ENCODE data around the gene DHPS. TPM values are rescaled to one million over a fixed set of nuclear protein-coding genes. Genes with fewer than 3 reads are reported as not detected.

Gene DHPS
- total RNA-seq, 2 experiments from 2014 or later = 101 to 112 TPM

- no peaks in the 10 kb centered on the region for H3K27me3 Mint-ChIP-seq
- H3K36me3 Mint-ChIP-seq (ENCODE audit: low read depth) = peaks cover 49% of the 10 kb centered on the region
- peak overlapping the region; percentile 83 for H3K27ac Mint-ChIP-seq
- peak overlapping the region; percentile 86 for H3K4me3 Mint-ChIP-seq
- DNase-seq (peak; percentile 80), ATAC-seq (peak; percentile 51)
- no peaks in the 10 kb centered on the region for H3K9me3 Mint-ChIP-seq (ENCODE audit: low read depth)
- ChIA-PET POLR2A (interaction anchor here (0.6 to 0.7 kb wide), 2 partner anchors 63 to 101 kb away, joined by 3 read pairs; no protein-coding TSS in a partner anchor), CTCF (interaction anchor here (1.2 to 1.9 kb wide), 2 partner anchors 11 to 25 kb away, joined by 7 read pairs; no protein-coding TSS in a partner anchor)
- intact Hi-C loops (cut with DNase I, micrococcal nuclease) = loop anchor here in 1 of 2 experiments (5.0 kb wide), 1 partner anchor 743 kb away; no protein-coding TSS in a partner anchor
- H3K4me1 Mint-ChIP-seq = peaks cover 37% of the 10 kb centered on the region
Observed at GRCh38 chr19:12665281-12665573, 16.5 kb downstream of the DHPS start.

GRCh38 chr19:12664406-12665280 lies 17.0 kb downstream of the DHPS start:
- H3K4me3 Mint-ChIP-seq = peak overlapping the region; percentile 86
- H3K27ac Mint-ChIP-seq = peak overlapping the region; percentile 83
- intact Hi-C loops (cut with DNase I, micrococcal nuclease) = loop anchor here in 1 of 2 experiments (5.0 kb wide), 1 partner anchor 742 kb away; no protein-coding TSS in a partner anchor
- ChIA-PET CTCF (interaction anchor here (0.7 to 1.9 kb wide), 2 partner anchors 12 to 199 kb away, joined by 5 to 7 read pairs; no protein-coding TSS in a partner anchor), POLR2A (interaction anchor here (0.7 kb wide), 1 partner anchor 102 kb away, joined by 3 read pairs; no protein-coding TSS in a partner anchor)
- peaks cover 35% of the 10 kb centered on the region for H3K4me1 Mint-ChIP-seq
- H3K27me3 Mint-ChIP-seq = no peaks in the 10 kb centered on the region
- H3K9me3 Mint-ChIP-seq (ENCODE audit: low read depth) = no peaks in the 10 kb centered on the region
- ATAC-seq (no peak), DNase-seq (peak; percentile 45)
- H3K36me3 Mint-ChIP-seq (ENCODE audit: low read depth) = peaks cover 52% of the 10 kb centered on the region

DNA sequence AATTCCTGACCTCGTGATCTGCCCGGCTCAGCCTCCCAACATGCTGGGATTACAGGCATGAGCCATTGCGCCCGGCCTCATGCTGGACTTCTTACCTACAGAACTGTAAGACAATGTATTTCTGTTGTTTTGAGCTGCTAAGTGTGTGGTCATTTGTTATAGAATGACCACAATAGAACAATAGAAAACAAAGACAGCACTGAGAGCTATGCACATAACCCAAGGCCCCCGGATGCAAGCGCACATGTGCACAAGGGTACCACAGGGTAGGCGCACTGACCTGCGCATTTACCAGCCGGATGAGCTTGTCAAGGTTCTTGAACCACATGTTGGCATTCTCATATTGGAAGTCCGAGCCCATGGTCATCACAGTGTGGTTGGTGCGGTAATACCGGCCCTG lies 20.7 kb downstream of the DHPS start:
- intact Hi-C loops (cut with DNase I, micrococcal nuclease) = no loop called here
- ATAC-seq (no peak), DNase-seq (no peak)
- Mint-ChIP-seq H3K4me1 (peaks cover 15% of the 10 kb centered on the region), H3K36me3 (ENCODE audit: low read depth) (peaks cover 67% of the 10 kb centered on the region), H3K9me3 (ENCODE audit: low read depth) (no peaks in the 10 kb centered on the region), H3K4me3 (no peak overlapping the region), H3K27ac (no peak overlapping the region), H3K27me3 (no peaks in the 10 kb centered on the region)
- CTCF ChIA-PET = no interaction called here
- POLR2A ChIA-PET = no interaction called here

DNA sequence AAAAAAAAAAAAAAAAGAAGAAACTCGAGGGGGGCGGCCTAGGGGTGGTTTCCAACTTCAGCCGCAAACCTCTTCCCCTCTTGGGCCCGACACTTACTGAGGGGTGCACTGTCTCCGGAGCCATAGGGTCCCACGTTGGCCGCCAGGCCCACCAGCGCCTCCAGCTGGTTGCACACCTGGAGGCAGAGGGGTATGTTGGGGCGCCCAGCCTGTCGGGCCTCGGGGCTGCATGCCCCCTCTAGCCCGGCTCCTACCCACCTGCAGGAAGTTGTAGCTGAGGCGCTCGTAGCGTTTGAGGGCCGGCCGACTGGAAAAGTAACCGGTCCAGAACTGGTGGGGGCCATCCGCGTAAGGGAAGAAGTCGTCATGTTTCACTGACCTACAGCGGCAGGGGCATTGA lies 23.7 kb downstream of the DHPS start:
- intact Hi-C loops (cut with DNase I, micrococcal nuclease) = no loop called here
- POLR2A ChIA-PET = no interaction called here
- CTCF ChIA-PET = no interaction called here
- Mint-ChIP-seq H3K9me3 (ENCODE audit: low read depth) (no peaks in the 10 kb centered on the region), H3K27ac (no peak overlapping the region), H3K4me3 (no peak overlapping the region), H3K4me1 (no peaks in the 10 kb centered on the region), H3K36me3 (ENCODE audit: low read depth) (peaks cover 54% of the 10 kb centered on the region), H3K27me3 (no peaks in the 10 kb centered on the region)
- ATAC-seq = no peak
- DNase-seq = no peak

DNA sequence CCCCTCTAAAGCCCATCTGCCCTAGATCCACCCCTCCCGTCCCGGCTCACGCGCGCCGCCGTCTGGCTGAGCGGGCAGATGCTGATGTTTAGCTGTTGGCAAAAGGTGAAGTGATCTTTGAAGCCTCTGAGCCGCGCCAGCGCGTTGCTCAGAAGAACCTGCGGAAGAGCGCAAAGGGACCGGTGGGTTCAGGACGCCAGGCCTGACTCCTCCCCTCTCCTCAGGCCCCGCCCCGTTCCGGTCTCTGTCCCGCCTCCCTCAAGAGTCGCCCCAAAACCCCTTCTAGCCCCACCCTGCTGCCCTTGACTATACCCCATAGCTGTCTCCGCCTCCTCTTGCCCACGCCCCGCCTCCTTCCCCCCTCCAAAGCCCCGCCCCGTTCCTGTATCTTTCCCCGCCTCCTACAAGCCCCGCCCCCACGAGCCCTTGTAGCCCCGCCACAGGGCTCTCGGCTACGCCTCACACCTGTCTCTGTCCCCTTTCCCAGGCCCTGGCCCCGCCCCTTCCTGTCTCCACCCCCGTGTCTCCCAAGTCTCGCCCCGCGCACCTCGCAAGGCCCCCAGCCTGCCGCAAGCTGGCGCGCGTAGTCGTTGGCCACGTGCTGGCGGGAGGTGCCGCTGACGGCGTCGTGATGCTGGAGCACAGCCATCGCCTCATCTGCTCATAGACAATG lies 24.6 kb downstream of the DHPS start:
- Mint-ChIP-seq H3K27me3 (no peaks in the 10 kb centered on the region), H3K4me3 (no peak overlapping the region), H3K36me3 (ENCODE audit: low read depth) (peaks cover 55% of the 10 kb centered on the region), H3K4me1 (no peaks in the 10 kb centered on the region), H3K9me3 (ENCODE audit: low read depth) (no peaks in the 10 kb centered on the region), H3K27ac (no peak overlapping the region)
- POLR2A ChIA-PET = no interaction called here
- peak; percentile 85 for ATAC-seq
- peak; percentile 73 for DNase-seq
- CTCF ChIA-PET = interaction anchor here (0.7 kb wide), 1 partner anchor 109 kb away, joined by 3 read pairs; no protein-coding TSS in a partner anchor
- intact Hi-C loops (cut with DNase I, micrococcal nuclease) = no loop called here

- H3K9me3 Mint-ChIP-seq (ENCODE audit: low read depth) = no peaks in the 10 kb centered on the region
- peaks cover 55% of the 10 kb centered on the region for H3K36me3 Mint-ChIP-seq (ENCODE audit: low read depth)
- no peak for ATAC-seq
- H3K4me3 Mint-ChIP-seq = no peak overlapping the region
- no peaks in the 10 kb centered on the region for H3K4me1 Mint-ChIP-seq
- DNase-seq = no peak
- no peak overlapping the region for H3K27ac Mint-ChIP-seq
- ChIA-PET CTCF (no interaction called here), POLR2A (interaction anchor here (0.7 kb wide), 1 partner anchor 160 kb away, joined by 3 read pairs; no protein-coding TSS in a partner anchor)
- H3K27me3 Mint-ChIP-seq = no peaks in the 10 kb centered on the region
- intact Hi-C loops (cut with DNase I, micrococcal nuclease) = no loop called here
Observed at GRCh38 chr19:12655546-12655945, 26.1 kb downstream of the DHPS start.

DNA sequence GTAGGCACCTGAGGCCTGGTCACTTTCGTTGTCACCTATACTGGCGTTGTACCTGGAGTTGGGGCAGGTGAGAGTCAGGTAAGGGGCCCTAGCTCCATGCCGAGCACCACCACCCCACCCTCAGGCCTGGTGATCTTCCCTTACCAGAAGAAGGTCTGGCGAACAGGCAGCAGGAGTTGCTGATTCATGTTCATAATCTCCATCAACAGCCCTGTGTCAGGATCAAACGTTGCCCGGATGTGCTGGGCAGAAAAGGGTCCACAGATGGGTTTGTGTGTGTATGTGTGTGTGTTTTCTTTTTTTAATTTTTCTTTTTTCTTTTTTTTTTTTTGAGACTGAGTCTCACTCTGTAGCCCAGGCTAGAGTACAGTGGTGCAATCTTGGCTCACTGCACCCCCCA lies 29.5 kb downstream of the DHPS start:
- Mint-ChIP-seq H3K27me3 (no peaks in the 10 kb centered on the region), H3K4me1 (peaks cover 2% of the 10 kb centered on the region), H3K36me3 (ENCODE audit: low read depth) (peaks cover 52% of the 10 kb centered on the region), H3K27ac (no peak overlapping the region), H3K9me3 (ENCODE audit: low read depth) (no peaks in the 10 kb centered on the region), H3K4me3 (no peak overlapping the region)
- POLR2A ChIA-PET = no interaction called here
- intact Hi-C loops (cut with DNase I, micrococcal nuclease) = no loop called here
- ATAC-seq (no peak), DNase-seq (no peak)
- CTCF ChIA-PET = no interaction called here

- ChIA-PET POLR2A (interaction anchor here (0.6 kb wide), 1 partner anchor 46 kb away, joined by 5 read pairs; no protein-coding TSS in a partner anchor), CTCF (interaction anchor here (0.5 kb wide), 1 partner anchor 348 kb away, joined by 3 read pairs; no protein-coding TSS in a partner anchor)
- ATAC-seq (no peak), DNase-seq (no peak)
- no peak overlapping the region for H3K27ac Mint-ChIP-seq
- intact Hi-C loops (cut with DNase I, micrococcal nuclease) = no loop called here
- no peak overlapping the region for H3K4me3 Mint-ChIP-seq
- H3K9me3 Mint-ChIP-seq (ENCODE audit: low read depth) = no peaks in the 10 kb centered on the region
- H3K27me3 Mint-ChIP-seq = no peaks in the 10 kb centered on the region
- H3K4me1 Mint-ChIP-seq = peaks cover 2% of the 10 kb centered on the region
- peaks cover 37% of the 10 kb centered on the region for H3K36me3 Mint-ChIP-seq (ENCODE audit: low read depth)
Observed at GRCh38 chr19:12649941-12650340, 31.7 kb downstream of the DHPS start.

GRCh38 chr19:12648088-12648487 lies 33.6 kb downstream of the DHPS start:
- Mint-ChIP-seq H3K27ac (no peak overlapping the region), H3K27me3 (no peaks in the 10 kb centered on the region), H3K36me3 (ENCODE audit: low read depth) (peaks cover 40% of the 10 kb centered on the region), H3K4me3 (no peak overlapping the region), H3K4me1 (peaks cover 2% of the 10 kb centered on the region), H3K9me3 (ENCODE audit: low read depth) (no peaks in the 10 kb centered on the region)
- ChIA-PET CTCF (interaction anchor here (0.7 kb wide), 1 partner anchor 8 kb away, joined by 4 read pairs; no protein-coding TSS in a partner anchor), POLR2A (no interaction called here)
- no peak for ATAC-seq
- DNase-seq = no peak
- intact Hi-C loops (cut with DNase I, micrococcal nuclease) = no loop called here

GRCh38 chr19:12647490-12648071 lies 34.1 kb downstream of the DHPS start:
- peak; percentile 77 for DNase-seq
- Mint-ChIP-seq H3K4me1 (peaks cover 2% of the 10 kb centered on the region), H3K36me3 (ENCODE audit: low read depth) (peaks cover 40% of the 10 kb centered on the region), H3K27me3 (no peaks in the 10 kb centered on the region), H3K4me3 (no peak overlapping the region), H3K27ac (no peak overlapping the region), H3K9me3 (ENCODE audit: low read depth) (no peaks in the 10 kb centered on the region)
- ChIA-PET CTCF (no interaction called here), POLR2A (no interaction called here)
- intact Hi-C loops (cut with DNase I, micrococcal nuclease) = no loop called here
- peak; percentile 88 for ATAC-seq

DNA sequence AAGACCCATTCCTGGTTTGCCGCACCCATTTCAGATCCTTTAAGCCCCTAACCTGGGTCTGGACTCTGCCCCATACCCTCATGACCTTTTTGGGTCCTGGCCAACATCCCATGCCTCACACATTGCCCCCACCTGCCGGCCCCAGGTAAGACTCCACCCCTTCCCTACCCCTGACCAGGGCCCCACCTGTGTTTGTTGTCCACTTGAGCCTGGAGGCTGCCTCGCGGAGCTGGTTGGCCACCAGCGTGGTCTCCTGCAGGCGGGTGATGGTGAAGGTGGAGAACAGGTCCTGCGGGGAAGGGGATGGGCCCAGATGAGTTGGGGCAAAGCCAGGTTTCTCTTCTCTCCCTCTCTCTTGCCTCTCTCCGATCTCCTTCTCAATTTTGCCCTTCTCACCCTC lies 34.6 kb downstream of the DHPS start:
- ATAC-seq = no peak
- no peaks in the 10 kb centered on the region for H3K9me3 Mint-ChIP-seq (ENCODE audit: low read depth)
- H3K27me3 Mint-ChIP-seq = no peaks in the 10 kb centered on the region
- CTCF ChIA-PET = no interaction called here
- peaks cover 2% of the 10 kb centered on the region for H3K4me1 Mint-ChIP-seq
- no peak overlapping the region for H3K4me3 Mint-ChIP-seq
- H3K27ac Mint-ChIP-seq = no peak overlapping the region
- DNase-seq = no peak
- POLR2A ChIA-PET = no interaction called here
- intact Hi-C loops (cut with DNase I, micrococcal nuclease) = no loop called here
- H3K36me3 Mint-ChIP-seq (ENCODE audit: low read depth) = peaks cover 41% of the 10 kb centered on the region

Data from activated CD4-positive, alpha-beta T cell treated with anti-CD3 and anti-CD28 coated beads for 36 hours (primary cell).